Esophagus muscularis mucosa (tissue), 4 donors: Measurements from ENCODE around the gene GDF15.

Source experiments
- CTCF ChIP-seq, 3 experiments: fragments of 200-600 bp in 2 of 3; fragments of 450-650 bp in 1 of 3; sonication (generic) in 2 of 3; IDR thresholded peaks; one replicate each; pipeline ENCODE4 v1.5.1; 2017 to 2019; ENCODE audit warnings: antibody characterized with exemption in 3 of 3, mild to moderate bottlenecking in 2 of 3, moderate library complexity in 1 of 3
- EP300 ChIP-seq: sonication (generic); formaldehyde crosslinking; IDR thresholded peaks from one replicate; pipeline ENCODE4 v1.6.1; 2017; ENCODE audit warnings: antibody characterized with exemption
- POLR2A ChIP-seq: fragments of 450-650 bp; IDR thresholded peaks from one replicate; pipeline ENCODE4 v1.6.1; 2017; ENCODE audit warnings: antibody characterized with exemption, moderate library complexity, mild to moderate bottlenecking, low read depth
- POLR2AphosphoS5 ChIP-seq, 2 donors: sonication (generic); formaldehyde crosslinking; IDR thresholded peaks; one replicate each; pipeline ENCODE4 v1.6.1; 2017; ENCODE audit warnings: antibody characterized with exemption in 2 of 2

GRCh38 chr19:18419195-18419698, 33.3 kb downstream of the GDF15 start, which contains the start of gene SSBP4:
- TF ChIP-seq CTCF (IDR thresholded peaks at IDR 0.05): peak; percentile 26 to 53 (median 50)
- no peak for TF ChIP-seq POLR2A
- TF ChIP-seq EP300: no peak
- peak; percentile 43 to 66 for TF ChIP-seq POLR2AphosphoS5 (IDR thresholded peaks at IDR 0.05)
